Ascending aorta (tissue), 2 donors: Measurements from ENCODE around the gene PTPN9. TPM values are rescaled to one million over a fixed set of nuclear protein-coding genes. Genes with fewer than 3 reads are reported as not detected.

ENCODE experiments used
- DNase-seq, 2 donors: peaks; one replicate each; pipeline ENCODE4 v3.0.0-alpha.2; 2019; ENCODE audit warnings: low spot score in 2 of 2
- H3K27ac ChIP-seq, 2 donors: fragments of 200-600 bp; sonication (generic); one replicate each; pipeline ENCODE4 v1.5.1; 2016 to 2017; ENCODE audit warnings: mild to moderate bottlenecking in 1 of 2
- H3K27me3 ChIP-seq: fragments of 200-600 bp; sonication (generic); one replicate; pipeline ENCODE4 v1.5.1; 2017
- H3K36me3 ChIP-seq, 2 donors: fragments of 200-600 bp; sonication (generic); one replicate each; pipeline ENCODE4 v1.5.1; 2016
- H3K4me1 ChIP-seq, 2 donors: fragments of 200-600 bp; sonication (generic); one replicate each; pipeline ENCODE4 v1.5.1; 2016 to 2017; ENCODE audit warnings: mild to moderate bottlenecking in 1 of 2
- H3K4me3 ChIP-seq, 2 donors: fragments of 200-600 bp; sonication (generic); one replicate each; pipeline ENCODE4 v1.5.1; 2016 to 2017; ENCODE audit warnings: mild to moderate bottlenecking in 1 of 2
- H3K9me3 ChIP-seq, 2 donors: fragments of 200-600 bp; sonication (generic); one replicate each; pipeline ENCODE4 v1.5.1; 2016
- intact Hi-C: fragments of 100-400 bp; cut with DNase I; formaldehyde crosslinking; loops from one replicate; pipeline ENCODE4 v1.15.1; 2023
- total RNA-seq: library from RNA; depleted of rRNA; stranded (reverse); fragments of >200 nt; gene quantifications from one replicate; pipeline ENCODE4 v1.1.0, GENCODE V29; 2016
- TF ChIP-seq, protein P1 (sequence below), 3 experiments: fragments of 200-600 bp in 2 of 3; fragments of 450-650 bp in 1 of 3; sonication (generic) in 2 of 3; IDR thresholded peaks; one replicate each; pipeline ENCODE4 v1.5.1; 2016 to 2019; ENCODE audit warnings: antibody characterized with exemption in 3 of 3, mild to moderate bottlenecking in 1 of 3, moderate library complexity in 1 of 3

Gene PTPN9
- total RNA-seq, 1 donor from 2014 or later, result 7.1 TPM

DNA sequence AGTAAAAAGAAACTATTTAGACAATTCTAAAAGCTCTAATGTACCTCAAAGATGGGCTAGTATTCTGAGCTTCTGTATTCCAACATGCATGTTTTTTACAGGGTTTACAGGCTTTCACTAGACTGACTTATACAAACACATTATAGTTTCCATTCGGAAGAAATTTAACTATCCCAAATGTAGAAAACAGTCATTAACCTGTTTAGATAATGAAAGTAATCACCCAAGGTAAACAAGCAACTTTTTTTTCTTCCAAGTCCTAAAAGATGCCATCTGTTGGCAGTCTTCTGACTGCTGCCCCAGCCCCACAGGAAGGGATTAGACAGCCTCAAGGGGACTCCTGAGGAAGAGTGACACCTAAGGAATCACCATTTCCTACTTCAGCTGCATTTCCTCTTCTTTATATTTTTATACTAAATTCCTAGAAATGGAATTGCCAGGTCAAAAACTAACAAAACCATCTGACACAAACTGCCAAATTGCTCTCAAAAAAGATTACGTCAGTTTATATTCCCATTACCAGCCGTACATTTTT, 153.1 kb downstream of the PTPN9 start:
- TF ChIP-seq, protein P1, sequence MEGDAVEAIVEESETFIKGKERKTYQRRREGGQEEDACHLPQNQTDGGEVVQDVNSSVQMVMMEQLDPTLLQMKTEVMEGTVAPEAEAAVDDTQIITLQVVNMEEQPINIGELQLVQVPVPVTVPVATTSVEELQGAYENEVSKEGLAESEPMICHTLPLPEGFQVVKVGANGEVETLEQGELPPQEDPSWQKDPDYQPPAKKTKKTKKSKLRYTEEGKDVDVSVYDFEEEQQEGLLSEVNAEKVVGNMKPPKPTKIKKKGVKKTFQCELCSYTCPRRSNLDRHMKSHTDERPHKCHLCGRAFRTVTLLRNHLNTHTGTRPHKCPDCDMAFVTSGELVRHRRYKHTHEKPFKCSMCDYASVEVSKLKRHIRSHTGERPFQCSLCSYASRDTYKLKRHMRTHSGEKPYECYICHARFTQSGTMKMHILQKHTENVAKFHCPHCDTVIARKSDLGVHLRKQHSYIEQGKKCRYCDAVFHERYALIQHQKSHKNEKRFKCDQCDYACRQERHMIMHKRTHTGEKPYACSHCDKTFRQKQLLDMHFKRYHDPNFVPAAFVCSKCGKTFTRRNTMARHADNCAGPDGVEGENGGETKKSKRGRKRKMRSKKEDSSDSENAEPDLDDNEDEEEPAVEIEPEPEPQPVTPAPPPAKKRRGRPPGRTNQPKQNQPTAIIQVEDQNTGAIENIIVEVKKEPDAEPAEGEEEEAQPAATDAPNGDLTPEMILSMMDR (IDR thresholded peaks at IDR 0.05), result no peak
- H3K27me3 ChIP-seq, result no peaks in the 10 kb centered on the region
- peaks cover 37 to 62% of the 10 kb centered on the region in 2 donors for H3K36me3 ChIP-seq

DNA sequence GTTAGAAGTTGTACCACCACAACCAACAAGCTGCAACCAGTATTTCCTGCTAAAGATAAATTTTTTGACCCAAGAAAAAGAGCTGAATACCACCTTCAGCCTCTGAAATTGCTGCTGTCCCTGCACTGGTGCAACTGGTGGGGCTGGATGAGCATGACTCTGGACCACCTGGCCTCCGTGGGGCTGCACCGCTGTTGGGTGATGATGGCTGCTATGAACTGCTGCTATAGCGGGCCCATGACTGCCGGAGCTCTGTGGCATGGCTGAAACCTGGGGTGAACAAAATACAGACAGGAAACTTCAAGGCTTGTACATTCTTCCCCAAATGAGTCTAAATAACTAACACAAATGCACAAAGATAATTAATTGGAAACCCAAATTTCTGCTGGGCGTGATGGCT, 156.6 kb downstream of the PTPN9 start:
- peaks cover 32 to 67% of the 10 kb centered on the region in 2 donors for H3K36me3 ChIP-seq

More for the DNA sequence above, 153.1 kb downstream of the PTPN9 start:
- no peak for DNase-seq
- Histone ChIP-seq H3K9me3 (no peaks in the 10 kb centered on the region), H3K4me1 (no peaks in the 10 kb centered on the region), H3K27ac (no peak overlapping the region), H3K4me3 (no peak overlapping the region)
- intact Hi-C loops, result no loop called here

DNA sequence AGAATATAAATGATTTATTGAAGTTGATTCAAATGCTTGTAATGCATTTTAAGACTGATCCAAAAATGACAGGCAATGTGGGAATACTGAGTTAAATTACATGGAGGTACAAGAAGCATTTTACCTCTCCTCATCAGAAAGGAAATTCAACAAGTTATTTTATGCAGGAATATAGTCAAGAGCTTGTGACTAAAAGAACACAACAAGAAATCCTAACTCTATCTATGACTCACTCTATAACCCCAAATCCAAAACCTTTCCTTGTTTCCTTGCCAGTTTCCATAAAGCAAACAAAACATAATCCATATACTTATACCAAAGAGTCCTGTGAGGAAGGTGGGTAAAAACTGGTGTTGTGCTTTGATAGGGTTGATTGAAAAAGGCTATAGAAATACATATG, 158.4 kb downstream of the PTPN9 start:
- peaks cover 0 to 2% of the 10 kb centered on the region in 2 donors for H3K4me1 ChIP-seq
- H3K27me3 ChIP-seq, result no peaks in the 10 kb centered on the region
- peaks cover 29 to 56% of the 10 kb centered on the region in 2 donors for H3K36me3 ChIP-seq
- H3K9me3 ChIP-seq, result no peaks in the 10 kb centered on the region
- no peak overlapping the region for H3K4me3 ChIP-seq
- H3K27ac ChIP-seq, result no peak overlapping the region
- TF ChIP-seq, protein P1 (IDR thresholded peaks at IDR 0.05), result no peak
- intact Hi-C loops, result no loop called here
- no peak for DNase-seq

More for the DNA sequence above, 156.6 kb downstream of the PTPN9 start:
- TF ChIP-seq, protein P1 (IDR thresholded peaks at IDR 0.05), result no peak
- no peak overlapping the region for H3K27ac ChIP-seq
- no peaks in the 10 kb centered on the region for H3K4me1 ChIP-seq
- no peaks in the 10 kb centered on the region for H3K9me3 ChIP-seq
- no peak overlapping the region for H3K4me3 ChIP-seq
- no peak for DNase-seq
- H3K27me3 ChIP-seq, result no peaks in the 10 kb centered on the region
- intact Hi-C loops, result no loop called here

DNA sequence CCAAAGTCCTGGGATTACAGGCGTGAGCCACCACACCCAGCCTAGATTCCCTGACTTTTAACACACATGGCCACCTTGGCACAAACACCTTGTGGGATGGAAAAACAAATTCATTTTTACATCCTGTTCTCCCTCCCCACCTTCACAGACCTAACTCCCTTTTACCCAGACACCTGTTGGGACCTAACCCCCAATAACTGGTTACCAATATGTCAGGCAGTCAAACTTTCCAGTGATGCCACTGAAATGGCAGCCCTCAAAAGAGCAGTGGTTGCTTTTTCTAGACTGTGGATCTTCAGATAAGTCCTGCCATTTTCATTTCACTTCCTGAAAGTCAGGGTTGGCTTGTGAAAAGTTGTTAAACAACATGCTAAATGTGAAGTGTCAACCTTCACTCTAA, 162.5 kb downstream of the PTPN9 start:
- Histone ChIP-seq H3K4me1 (peaks cover 0 to 6% of the 10 kb centered on the region in 2 donors), H3K27me3 (no peaks in the 10 kb centered on the region), H3K27ac (no peak overlapping the region), H3K4me3 (no peak overlapping the region), H3K36me3 (peaks cover 30 to 57% of the 10 kb centered on the region in 2 donors), H3K9me3 (no peaks in the 10 kb centered on the region)
- DNase-seq, result no peak
- intact Hi-C loops, result no loop called here
- TF ChIP-seq, protein P1 (IDR thresholded peaks at IDR 0.05), result no peak

Other genes starting within 250 kb of the PTPN9 start
- 54.8 TPM for gene COMMD4, start 243.3 kb downstream of the PTPN9 start, total RNA-seq
- gene NEIL1, start 232.3 kb downstream of the PTPN9 start, total RNA-seq, result 104 TPM
- 447 TPM for gene MAN2C1, start 210.7 kb downstream of the PTPN9 start, total RNA-seq
- gene SIN3A, start 127.6 kb downstream of the PTPN9 start, total RNA-seq, result 41.0 TPM
- 6.7 TPM for gene SNUPN, start 46.4 kb upstream of the PTPN9 start, total RNA-seq
- gene IMP3, start 60.9 kb upstream of the PTPN9 start, total RNA-seq, result 159 TPM
- 53.5 TPM for gene SNX33, start 68.6 kb upstream of the PTPN9 start, total RNA-seq
- 258 TPM for gene CSPG4, start 133.5 kb upstream of the PTPN9 start, total RNA-seq